GM21381 (cell line): ENCODE measurements around the gene ZDHHC1.
"Not testable (repeated sequence)": the region's sequence is repeated elsewhere in the genome, so short reads cannot be mapped to it uniquely, and the experiment has no call there.

Experiments
- ATAC-seq: cut with Tn5 transposase; IDR thresholded peaks from one replicate; pipeline ENCODE4 v1.9.1; 2021; ENCODE audit warnings: mild to moderate bottlenecking, moderate library complexity; ENCODE audit not compliant: unreplicated experiment

ZDHHC1 gene

DNA sequence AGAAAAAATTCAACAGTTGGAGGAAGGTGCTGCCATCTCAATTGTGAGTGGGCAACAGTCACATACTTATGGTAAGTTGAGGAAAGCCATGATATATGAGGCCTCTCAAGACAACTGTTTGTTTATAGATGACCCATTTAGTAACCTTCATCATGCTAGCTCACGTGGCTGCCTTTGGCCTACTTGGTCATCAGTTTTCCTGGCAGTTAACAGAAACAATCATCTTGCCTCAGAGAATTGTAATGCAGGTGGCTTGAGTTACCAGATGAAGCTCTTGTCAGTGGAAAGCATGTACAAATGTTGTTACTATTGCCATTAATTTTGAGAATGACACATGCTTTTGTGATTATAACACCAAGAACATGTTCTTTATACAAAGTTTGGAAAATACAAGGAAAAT, 37.6 kb downstream of the ZDHHC1 start:
- ATAC-seq = no peak

DNA sequence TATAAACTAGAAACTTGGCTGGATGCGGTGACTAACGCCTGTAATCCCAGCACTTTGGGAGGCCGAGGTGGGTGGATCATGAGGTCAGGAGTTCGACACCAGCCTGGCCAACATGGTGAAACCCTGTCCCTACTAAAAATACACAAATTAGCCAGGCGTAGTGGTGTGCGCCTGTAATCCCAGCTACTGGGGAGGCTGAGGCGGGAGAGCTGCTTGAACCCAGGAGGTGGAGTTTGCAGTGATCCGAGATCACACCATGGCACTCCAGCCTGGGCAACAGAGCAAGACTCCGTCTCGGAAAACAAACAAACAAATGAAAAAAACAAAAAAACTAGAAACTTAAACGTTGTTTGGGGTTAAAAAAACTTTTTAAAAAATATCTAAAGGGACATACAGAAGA, 40.3 kb downstream of the ZDHHC1 start:
- ATAC-seq = not testable (repeated sequence)

DNA sequence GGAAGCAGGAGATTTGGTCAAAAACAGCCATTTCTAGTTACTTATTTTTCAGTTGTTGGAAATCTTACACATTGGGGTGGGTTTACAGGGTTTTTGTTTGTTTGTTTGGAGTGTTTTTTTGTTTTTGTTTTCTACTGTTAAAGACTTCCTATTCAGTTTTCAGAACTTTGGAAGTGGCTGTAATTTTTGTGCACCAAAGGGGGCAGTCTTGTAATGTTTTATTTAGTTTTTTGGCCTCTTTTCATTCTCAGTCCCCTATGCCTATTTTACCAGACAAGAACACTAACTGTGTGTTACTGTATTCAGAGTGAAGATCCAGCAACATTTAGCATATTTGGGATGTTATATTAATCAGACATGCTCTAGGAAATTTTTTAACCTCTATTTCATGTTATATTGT, 43.6 kb downstream of the ZDHHC1 start:
- ATAC-seq = no peak

DNA sequence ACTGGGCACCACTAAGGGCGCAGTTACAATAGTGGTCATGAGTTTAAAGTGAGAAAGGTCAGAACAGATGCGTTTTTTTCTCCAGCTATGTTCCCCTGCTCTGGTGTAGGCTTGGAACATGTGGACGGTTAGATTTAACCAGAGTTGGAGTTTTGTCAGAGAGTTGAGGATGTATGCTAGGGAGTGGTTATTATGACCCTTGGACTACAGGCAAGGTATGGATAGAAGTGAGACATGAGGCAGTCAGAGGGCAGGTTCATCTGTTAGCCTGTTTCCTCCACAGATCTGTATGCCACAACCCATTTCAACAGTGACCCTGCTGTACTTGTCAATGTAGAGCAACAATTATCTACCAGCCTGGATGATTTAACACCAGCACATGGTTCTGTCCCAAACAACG, 45.6 kb downstream of the ZDHHC1 start:
- ATAC-seq = no peak

DNA sequence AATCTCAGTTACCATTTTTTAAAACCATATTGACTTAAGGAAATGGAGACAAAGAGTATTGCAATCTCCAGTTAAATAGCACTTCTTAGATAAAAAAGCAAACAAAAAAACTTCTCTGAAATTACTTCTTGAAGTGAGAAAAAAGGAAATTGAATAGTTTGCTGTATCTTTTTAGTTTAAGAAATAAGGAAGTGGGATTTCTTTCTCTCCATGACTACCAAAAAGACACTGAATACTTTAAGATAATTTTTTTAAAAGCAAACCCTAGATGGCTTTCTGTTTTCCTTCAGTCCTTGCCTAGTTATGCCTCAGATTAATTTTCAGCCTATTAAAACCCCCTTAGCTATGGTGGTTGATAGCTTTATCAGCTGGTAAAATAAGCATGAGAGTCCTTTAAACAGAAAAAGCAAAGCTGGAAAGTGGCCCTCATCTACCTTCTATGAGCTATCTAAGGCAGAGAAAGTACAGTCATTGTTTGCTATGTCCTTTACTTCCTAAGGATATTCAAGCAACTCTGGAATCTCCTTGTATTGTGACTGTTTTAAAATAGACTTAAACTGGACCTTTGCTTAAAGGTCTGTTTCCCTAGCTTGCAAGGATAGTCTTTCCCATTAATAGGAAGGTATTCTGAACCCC, 51.6 kb downstream of the ZDHHC1 start:
- no peak for ATAC-seq

DNA sequence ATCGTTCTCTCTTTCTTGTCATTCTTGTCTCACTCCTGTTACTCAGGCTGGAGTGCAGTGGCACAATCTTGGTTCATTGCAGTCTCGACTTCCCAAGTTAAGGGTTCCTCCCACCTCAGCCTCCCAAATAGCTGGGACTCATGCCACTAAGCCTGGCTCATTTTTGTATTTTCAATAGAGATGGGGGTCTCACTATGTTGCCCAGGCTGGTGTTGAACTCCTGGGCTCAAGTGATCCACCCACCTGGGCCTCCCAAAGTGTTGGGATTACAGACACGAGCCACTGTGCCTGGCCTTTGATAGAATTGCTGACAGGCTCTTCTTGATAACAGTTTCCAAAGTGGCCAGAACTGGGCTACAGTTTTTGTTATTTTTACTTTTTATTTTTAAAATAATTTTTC, 55.2 kb downstream of the ZDHHC1 start:
- no peak for ATAC-seq

DNA sequence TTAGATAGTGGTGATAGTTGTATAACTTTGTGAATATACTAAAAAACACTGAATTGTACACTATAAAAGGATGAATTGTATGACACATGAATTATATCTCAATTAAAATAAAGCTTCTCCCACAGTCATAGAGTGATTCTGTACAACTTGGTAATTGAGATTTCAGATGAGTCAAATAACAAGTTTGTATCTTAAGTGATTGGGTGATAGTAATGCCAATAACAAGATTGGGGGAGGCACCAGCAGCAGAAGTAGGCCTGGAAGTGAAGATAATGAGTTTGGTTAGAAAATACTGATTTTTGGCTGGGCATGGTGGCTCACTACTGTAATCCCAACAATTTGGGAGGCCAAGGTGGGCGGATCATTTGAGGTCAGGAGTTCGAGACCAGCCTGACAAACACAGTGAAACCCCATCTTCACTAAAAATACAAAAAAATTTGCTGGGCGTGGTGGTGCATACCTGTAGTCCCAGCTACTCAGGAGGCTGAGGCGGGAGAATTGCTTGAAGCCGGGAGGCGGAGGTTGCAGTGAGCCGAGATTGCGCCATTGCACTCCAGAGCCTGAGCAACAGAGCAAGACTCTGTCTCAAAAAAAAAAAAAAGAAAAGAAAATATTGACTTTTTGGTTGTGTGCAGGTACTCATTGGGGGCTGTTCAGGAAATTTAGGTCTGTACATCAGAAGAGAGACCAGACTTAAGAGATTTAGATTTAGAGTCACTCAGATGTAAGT, 56.6 kb downstream of the ZDHHC1 start:
- not testable (repeated sequence) for ATAC-seq

DNA sequence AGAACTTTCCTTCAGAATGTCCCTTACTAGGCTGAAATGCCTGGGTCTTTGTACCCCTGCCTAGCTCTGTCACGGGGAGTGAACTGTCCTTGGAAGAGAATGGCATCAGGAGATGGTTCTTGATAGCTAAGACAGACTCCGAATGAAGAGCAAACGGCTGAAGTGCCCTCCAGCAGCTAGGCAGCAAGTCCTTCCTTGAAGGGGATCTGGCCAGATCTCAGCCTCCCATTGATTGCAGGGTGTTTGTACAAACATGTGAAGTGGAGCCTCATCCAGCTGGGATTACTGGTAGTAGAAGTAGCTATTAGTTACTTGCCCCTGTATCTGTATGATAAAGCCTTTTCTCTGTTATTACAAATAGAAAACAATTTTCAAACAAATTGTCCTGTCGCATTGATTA, 58.7 kb downstream of the ZDHHC1 start:
- ATAC-seq = no peak

DNA sequence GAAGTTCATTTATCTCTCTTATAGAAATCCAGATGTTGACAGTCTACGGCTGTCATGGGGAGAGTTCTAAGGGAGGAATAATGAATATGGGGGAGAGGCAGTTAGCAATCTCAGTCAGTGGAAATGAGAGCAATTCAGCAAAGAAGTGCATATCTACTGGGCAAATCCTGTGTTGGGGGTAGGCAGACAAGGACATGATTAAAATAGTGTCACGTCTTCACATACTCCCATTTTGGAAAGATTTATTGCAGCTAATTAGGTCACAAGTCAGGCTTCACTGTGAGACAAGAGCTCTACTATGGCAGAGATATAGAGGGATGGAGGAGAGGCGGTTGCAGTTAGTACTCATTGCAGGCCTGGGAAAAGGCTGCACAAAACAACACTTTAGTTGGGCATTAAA, 59.9 kb downstream of the ZDHHC1 start:
- ATAC-seq = no peak

DNA sequence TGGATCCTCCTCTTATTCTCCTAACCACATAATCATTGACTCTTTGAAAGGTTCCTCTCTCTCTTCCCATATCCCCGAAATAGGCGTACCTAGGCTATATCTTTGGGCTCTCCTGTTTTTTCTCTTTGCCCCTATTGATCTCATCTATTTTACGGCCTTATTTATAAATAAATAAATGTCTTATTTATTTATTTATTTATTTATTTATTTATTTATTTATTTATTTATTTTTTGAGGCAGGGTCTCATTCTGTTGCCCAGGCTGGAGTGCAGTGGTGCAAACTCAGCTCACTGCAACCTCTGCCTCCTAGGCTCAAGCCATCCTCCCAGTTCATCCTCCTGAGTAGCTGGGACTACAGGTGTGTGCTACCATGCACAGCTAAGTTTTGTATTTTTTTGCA, 63.8 kb downstream of the ZDHHC1 start:
- ATAC-seq = not testable (repeated sequence)

DNA sequence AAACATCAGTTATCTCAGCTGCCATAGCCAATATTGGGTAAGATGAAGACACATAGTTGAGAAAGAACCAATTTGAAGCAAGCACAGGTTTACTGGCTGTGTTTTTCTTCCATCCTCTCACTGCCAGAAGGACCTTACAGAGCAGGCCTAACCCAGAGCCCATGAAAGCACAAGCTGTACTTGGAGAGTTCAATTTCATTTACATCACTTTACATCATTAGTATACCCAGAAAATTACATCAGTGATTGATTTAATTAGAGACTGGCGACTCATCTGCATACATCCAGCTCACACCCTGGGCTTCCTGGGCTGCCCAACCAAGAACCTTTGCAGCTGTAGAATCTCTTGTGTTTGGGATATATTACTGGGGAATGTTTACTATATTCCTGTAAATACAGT, 66.0 kb downstream of the ZDHHC1 start:
- no peak for ATAC-seq

DNA sequence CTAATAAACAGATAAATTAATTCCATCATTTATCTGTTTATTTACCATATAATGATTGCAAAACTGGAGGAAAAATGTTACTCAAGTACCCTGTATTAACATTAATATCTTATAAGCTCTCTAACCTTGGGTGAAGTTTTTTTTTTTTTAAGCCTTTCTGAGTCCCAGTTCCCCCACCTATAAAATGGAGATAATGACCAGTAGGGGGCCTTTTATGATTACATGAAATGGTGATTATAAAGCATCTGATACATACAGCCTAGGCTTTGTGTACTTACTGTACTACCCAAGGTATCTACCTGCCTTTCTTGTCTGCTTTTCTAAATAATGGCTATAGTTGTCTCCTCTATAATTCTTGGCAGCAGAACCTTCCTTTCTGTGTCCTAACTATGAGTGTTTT, 67.1 kb downstream of the ZDHHC1 start:
- ATAC-seq = no peak

DNA sequence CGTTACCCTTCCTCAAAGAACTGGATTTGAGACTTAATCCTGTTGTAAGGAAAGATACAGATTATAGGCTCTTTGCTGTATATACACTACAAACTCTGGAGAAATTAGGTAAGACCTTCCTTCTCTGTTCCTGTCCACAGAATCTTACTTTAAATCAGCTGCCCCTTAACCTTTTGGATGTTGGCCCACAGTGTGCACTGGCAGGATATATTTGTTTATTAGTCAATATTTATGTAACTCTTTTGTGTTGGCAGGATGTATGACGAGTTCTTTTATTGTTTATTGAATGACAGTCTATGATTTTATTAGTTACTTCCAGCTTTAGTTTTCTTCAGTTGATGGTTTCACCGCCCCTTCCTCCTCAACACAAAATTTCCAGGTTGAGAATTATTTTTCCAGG, 69.9 kb downstream of the ZDHHC1 start:
- ATAC-seq = no peak

DNA sequence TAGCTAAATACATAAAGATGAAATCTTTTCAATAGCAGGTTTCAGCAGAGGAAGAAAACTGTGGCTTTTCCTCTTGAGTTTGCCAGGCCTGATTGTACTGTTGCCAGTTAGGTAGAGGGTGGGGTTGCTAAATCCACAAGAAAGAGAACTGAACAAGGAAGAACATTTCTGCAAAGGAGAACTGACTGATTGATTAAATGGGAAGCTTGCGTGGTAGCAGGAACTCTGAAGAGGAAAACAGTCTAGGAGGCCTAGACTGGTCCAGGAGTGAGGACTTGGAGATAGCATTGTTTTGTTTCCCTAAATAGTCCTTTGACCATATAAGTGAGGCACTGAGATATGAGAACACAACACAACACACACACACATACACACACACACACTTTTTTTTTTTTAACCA, 70.9 kb downstream of the ZDHHC1 start:
- no peak for ATAC-seq
